Mesenchymal stem cell (in vitro differentiated cells and primary cell): ENCODE results near the gene RBFOX2.
A peak's percentile ranks its signal among the peaks of the same experiment; 100 is the strongest.

Experiments used
- DNase-seq: peaks from one replicate; pipeline ENCODE4 v3.0.0-alpha.2; 2013
- H2AFZ ChIP-seq: one replicate; pipeline ENCODE4 v1.6.1; 2013; ENCODE audit warnings: low read depth, mild to moderate bottlenecking, control low read depth, inconsistent platforms, low read length, moderate library complexity
- H2AK5ac ChIP-seq: 2 replicates; pipeline ENCODE4 v1.6.1; 2013; ENCODE audit warnings: low read length, moderate library complexity, mild to moderate bottlenecking, inconsistent platforms; ENCODE audit not compliant: severe bottlenecking
- H2BK120ac ChIP-seq: one replicate; pipeline ENCODE4 v1.6.1; 2013; ENCODE audit warnings: low read depth, mild to moderate bottlenecking, inconsistent platforms, low read length, moderate library complexity
- H2BK12ac ChIP-seq, 2 experiments: one replicate each; pipeline ENCODE4 v1.6.1; 2013; ENCODE audit warnings: inconsistent platforms in 2 of 2, low read length in 2 of 2, mild to moderate bottlenecking in 2 of 2, moderate library complexity in 2 of 2, control low read depth in 1 of 2
- H2BK15ac ChIP-seq: one replicate; pipeline ENCODE4 v1.6.1; 2013; ENCODE audit warnings: mild to moderate bottlenecking, low read depth, inconsistent platforms; ENCODE audit not compliant: poor library complexity, severe bottlenecking
- H2BK5ac ChIP-seq: 2 replicates; pipeline ENCODE4 v1.6.1; 2013; ENCODE audit warnings: low read depth, mild to moderate bottlenecking, low read length, control low read depth, inconsistent platforms; ENCODE audit not compliant: poor library complexity, severe bottlenecking
- H3K14ac ChIP-seq, 2 experiments: one replicate each; pipeline ENCODE4 v1.6.1; 2013; ENCODE audit warnings: inconsistent platforms in 2 of 2, low read length in 2 of 2, control low read depth in 1 of 2, mild to moderate bottlenecking in 1 of 2, moderate library complexity in 1 of 2
- H3K18ac ChIP-seq, 2 experiments: one replicate each; pipeline ENCODE4 v1.6.1; 2013; ENCODE audit warnings: inconsistent platforms in 2 of 2, low read length in 2 of 2, control low read depth in 1 of 2, low read depth in 1 of 2, mild to moderate bottlenecking in 1 of 2
- H3K23ac ChIP-seq, 2 experiments: one replicate each; pipeline ENCODE4 v1.6.1; 2013; ENCODE audit warnings: inconsistent platforms in 2 of 2, low read length in 2 of 2, mild to moderate bottlenecking in 2 of 2, moderate library complexity in 2 of 2, control low read depth in 1 of 2
- H3K27ac ChIP-seq: 2 replicates; pipeline ENCODE4 v1.5.1; 2013; ENCODE audit warnings: mild to moderate bottlenecking, moderate library complexity, low read length, control low read depth, inconsistent platforms; ENCODE audit not compliant: poor library complexity, severe bottlenecking
- H3K27me3 ChIP-seq, 2 experiments: 2 replicates each; pipeline versions ENCODE4 v1.6.1 to v1.7.0; 2013; ENCODE audit warnings: low read length in 2 of 2, mild to moderate bottlenecking in 2 of 2, moderate library complexity in 2 of 2, control low read depth in 1 of 2, inconsistent platforms in 1 of 2; ENCODE audit not compliant: control insufficient read depth in 1 of 2, insufficient read depth in 1 of 2
- H3K36me3 ChIP-seq, 2 experiments: 2 replicates each; pipeline versions ENCODE4 v1.6.1 to v1.7.0; 2013; ENCODE audit warnings: low read length in 2 of 2, control low read depth in 1 of 2, inconsistent platforms in 1 of 2, low read depth in 1 of 2, mild to moderate bottlenecking in 1 of 2; ENCODE audit not compliant: insufficient read depth in 2 of 2, control insufficient read depth in 1 of 2
- H3K4ac ChIP-seq, 2 experiments: one replicate each; pipeline ENCODE4 v1.6.1; 2013; ENCODE audit warnings: inconsistent platforms in 2 of 2, low read length in 2 of 2, mild to moderate bottlenecking in 2 of 2, moderate library complexity in 2 of 2, control low read depth in 1 of 2, low read depth in 1 of 2
- H3K4me1 ChIP-seq: 2 replicates; pipeline ENCODE4 v1.6.1; 2013; ENCODE audit warnings: low read depth, low read length, control low read depth; ENCODE audit not compliant: control insufficient read depth, insufficient read depth
- H3K4me2 ChIP-seq: 2 replicates; pipeline ENCODE4 v1.6.1; 2013; ENCODE audit warnings: low read length, mild to moderate bottlenecking, inconsistent platforms; ENCODE audit not compliant: poor library complexity, severe bottlenecking
- H3K4me3 ChIP-seq, 2 experiments: 2 replicates each; pipeline versions ENCODE4 v1.5.1 to v1.7.0; 2013; ENCODE audit warnings: low read length in 2 of 2, mild to moderate bottlenecking in 2 of 2, control low read depth in 1 of 2, low read depth in 1 of 2; ENCODE audit not compliant: insufficient read depth in 1 of 2
- H3K79me1 ChIP-seq: replicated peaks from 2 replicates; pipeline ENCODE4 v1.6.1; 2013; ENCODE audit warnings: mild to moderate bottlenecking, control low read depth, low read length, inconsistent platforms; ENCODE audit not compliant: poor library complexity, severe bottlenecking
- H3K9ac ChIP-seq: 2 replicates; pipeline ENCODE4 v1.7.0; 2013; ENCODE audit warnings: mild to moderate bottlenecking, low read length, moderate library complexity
- H3K9me3 ChIP-seq: 2 replicates; pipeline ENCODE4 v1.7.0; 2013; ENCODE audit warnings: mild to moderate bottlenecking, low read length; ENCODE audit not compliant: control insufficient read depth
- H4K8ac ChIP-seq: one replicate; pipeline ENCODE4 v1.6.1; 2013; ENCODE audit warnings: inconsistent platforms, mild to moderate bottlenecking, low read length, moderate library complexity
- H4K91ac ChIP-seq: one replicate; pipeline ENCODE4 v1.6.1; 2013; ENCODE audit warnings: mild to moderate bottlenecking, low read length, inconsistent platforms
- WGBS: methylation state at CpG from one replicate; pipeline ENCODE4 v1.1.7; 2013; ENCODE audit warnings: mixed read lengths; 5-methylcytosine and 5-hydroxymethylcytosine counted together

The RBFOX2 gene

GRCh38 chr22:35752006-35752862 is 276.4 kb downstream of the RBFOX2 start:
- no peaks in the 10 kb centered on the region for H3K9me3 ChIP-seq
- H3K4ac ChIP-seq: no peak overlapping the region
- H2BK12ac ChIP-seq: no peak overlapping the region
- H3K27ac ChIP-seq: no peak overlapping the region
- H3K23ac ChIP-seq: no peak overlapping the region
- no peak overlapping the region for H3K14ac ChIP-seq
- no peak overlapping the region for H2BK120ac ChIP-seq
- H2AK5ac ChIP-seq: peak overlapping the region; percentile 59
- no peaks in the 10 kb centered on the region for H3K27me3 ChIP-seq
- no peak overlapping the region for H3K4me3 ChIP-seq
- peak overlapping the region; percentile 37 for H4K8ac ChIP-seq
- H2AFZ ChIP-seq: no peak overlapping the region
- no peak overlapping the region for H3K18ac ChIP-seq
- H3K79me1 ChIP-seq: peaks cover 11% of the 10 kb centered on the region
- H3K36me3 ChIP-seq: peaks cover 12 to 66% of the 10 kb centered on the region in 2 experiments
- no peak overlapping the region for H4K91ac ChIP-seq
- DNase-seq: no peak
- H2BK15ac ChIP-seq: no peak overlapping the region
- H3K9ac ChIP-seq: peak overlapping the region; percentile 19
- H2BK5ac ChIP-seq: no peak overlapping the region
- 100% methylated on average over 5 of the region's 5 CpGs for WGBS
- H3K4me2 ChIP-seq: no peak overlapping the region
- peaks cover 3% of the 10 kb centered on the region for H3K4me1 ChIP-seq

DNA sequence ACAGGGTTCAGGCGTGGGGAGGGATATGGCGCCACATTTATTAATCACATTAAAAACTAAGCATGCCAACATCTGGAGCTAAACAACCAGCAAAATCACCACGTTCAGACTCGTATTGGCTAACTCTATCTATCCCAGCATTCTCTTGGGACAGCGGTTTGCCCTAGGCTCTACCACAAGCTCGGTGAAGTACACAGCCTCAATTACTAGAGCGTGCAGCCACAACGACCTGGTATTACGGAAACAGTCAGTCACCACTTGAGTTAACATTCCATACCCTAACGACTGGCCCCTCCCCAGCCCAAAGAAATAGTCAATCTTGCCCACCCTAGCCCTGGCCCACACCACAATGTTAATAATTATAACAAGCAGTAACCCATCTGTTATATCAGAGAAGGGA is 278.8 kb downstream of the RBFOX2 start:
- Histone ChIP-seq H3K79me1 (peaks cover 20% of the 10 kb centered on the region), H3K23ac (no peak overlapping the region), H3K27me3 (no peaks in the 10 kb centered on the region), H3K14ac (no peak overlapping the region), H3K4ac (no peak overlapping the region), H3K4me1 (peaks cover 3% of the 10 kb centered on the region), H3K4me2 (no peak overlapping the region), H2BK15ac (no peak overlapping the region), H4K8ac (no peak overlapping the region), H3K4me3 (no peak overlapping the region), H2BK120ac (no peak overlapping the region), H3K18ac (peak overlapping the region in 1 of 2 experiments; percentile 57), H2AFZ (no peak overlapping the region), H3K9me3 (no peaks in the 10 kb centered on the region), H3K27ac (peak overlapping the region; percentile 26), H3K36me3 (peaks cover 15 to 67% of the 10 kb centered on the region in 2 experiments), H2BK5ac (no peak overlapping the region), H3K9ac (no peak overlapping the region), H4K91ac (no peak overlapping the region), H2AK5ac (no peak overlapping the region), H2BK12ac (no peak overlapping the region)
- 78% methylated on average over 9 of the region's 10 CpGs for WGBS
- DNase-seq: peak; percentile 41

- 98% methylated on average over 3 of the region's 4 CpGs for WGBS
Observed at GRCh38 chr22:35746946-35747703, 281.5 kb downstream of the RBFOX2 start.

DNA sequence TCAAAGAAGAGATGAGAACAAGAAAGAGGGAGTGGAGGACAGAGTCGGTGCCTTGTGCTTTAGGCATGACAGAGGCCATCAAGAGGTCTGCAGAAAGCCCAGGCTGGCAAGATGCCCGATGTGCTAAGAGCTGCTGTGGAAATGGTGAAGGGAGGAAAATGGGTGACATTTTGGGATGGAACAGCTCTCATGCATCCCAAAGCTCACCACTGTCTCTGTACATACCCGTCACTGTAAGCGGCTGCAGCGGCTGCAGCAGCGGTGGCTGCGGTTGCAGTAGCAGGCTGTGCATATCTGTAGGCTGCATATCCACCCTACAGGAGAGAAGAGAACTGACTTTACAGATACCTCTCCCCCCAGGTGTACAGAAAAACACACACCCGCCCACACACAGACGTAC is 282.4 kb downstream of the RBFOX2 start:
- Histone ChIP-seq H3K18ac (peak overlapping the region in 1 of 2 experiments; percentile 76), H3K23ac (no peak overlapping the region), H3K4me3 (no peak overlapping the region), H4K8ac (no peak overlapping the region), H3K4me1 (peaks cover 8% of the 10 kb centered on the region), H2BK5ac (no peak overlapping the region), H3K4ac (no peak overlapping the region), H3K14ac (no peak overlapping the region), H2BK120ac (no peak overlapping the region), H4K91ac (no peak overlapping the region), H2BK15ac (no peak overlapping the region), H3K4me2 (no peak overlapping the region), H3K9me3 (no peaks in the 10 kb centered on the region), H2AK5ac (no peak overlapping the region), H3K27ac (no peak overlapping the region), H3K9ac (no peak overlapping the region), H2BK12ac (no peak overlapping the region), H3K36me3 (peaks cover 7 to 75% of the 10 kb centered on the region in 2 experiments), H3K79me1 (peaks cover 14% of the 10 kb centered on the region), H3K27me3 (no peaks in the 10 kb centered on the region), H2AFZ (no peak overlapping the region)
- 95% methylated on average over 9 of the region's 9 CpGs for WGBS
- DNase-seq: no peak

More at GRCh38 chr22:35746946-35747703, 281.5 kb downstream of the RBFOX2 start:
- H3K36me3 ChIP-seq: peaks cover 7 to 79% of the 10 kb centered on the region in 2 experiments
- H3K27me3 ChIP-seq: no peaks in the 10 kb centered on the region
- no peak overlapping the region for H2BK5ac ChIP-seq
- H2BK12ac ChIP-seq: no peak overlapping the region
- no peak overlapping the region for H3K27ac ChIP-seq
- H2AK5ac ChIP-seq: no peak overlapping the region
- H2BK120ac ChIP-seq: no peak overlapping the region
- H3K14ac ChIP-seq: no peak overlapping the region
- H3K4me3 ChIP-seq: no peak overlapping the region
- H3K23ac ChIP-seq: no peak overlapping the region
- no peak overlapping the region for H4K8ac ChIP-seq
- DNase-seq: peak; percentile 32
- peaks cover 15% of the 10 kb centered on the region for H3K79me1 ChIP-seq
- H3K4me1 ChIP-seq: peaks cover 5% of the 10 kb centered on the region
- no peak overlapping the region for H2BK15ac ChIP-seq
- H2AFZ ChIP-seq: no peak overlapping the region
- no peak overlapping the region for H3K4ac ChIP-seq
- H3K18ac ChIP-seq: no peak overlapping the region
- H4K91ac ChIP-seq: no peak overlapping the region
- no peaks in the 10 kb centered on the region for H3K9me3 ChIP-seq
- no peak overlapping the region for H3K4me2 ChIP-seq
- no peak overlapping the region for H3K9ac ChIP-seq
